Gastroesophageal sphincter (tissue), 3 donors: ENCODE measurements around the gene RBM7.

ENCODE experiments used
- CTCF ChIP-seq, 4 experiments: fragments of 200-600 bp in 2 of 4; fragments of 450-650 bp in 2 of 4; sonication (generic) in 1 of 4; IDR thresholded peaks; one replicate each; pipeline ENCODE4 v1.5.1; 2017 to 2019; ENCODE audit warnings: antibody characterized with exemption in 4 of 4, mild to moderate bottlenecking in 2 of 4, moderate library complexity in 2 of 4
- EP300 ChIP-seq: sonication (generic); formaldehyde crosslinking; IDR thresholded peaks from one replicate; pipeline ENCODE4 v1.6.1; 2017; ENCODE audit warnings: antibody characterized with exemption, mild to moderate bottlenecking
- POLR2A ChIP-seq, 2 donors: fragments of 450-650 bp; IDR thresholded peaks; one replicate each; pipeline ENCODE4 v1.6.1; 2017; ENCODE audit warnings: antibody characterized with exemption in 2 of 2, mild to moderate bottlenecking in 2 of 2, moderate library complexity in 1 of 2
- POLR2AphosphoS5 ChIP-seq: sonication (generic); formaldehyde crosslinking; IDR thresholded peaks from one replicate; pipeline ENCODE4 v1.6.1; 2017; ENCODE audit warnings: antibody characterized with exemption

GRCh38 chr11:114438303-114438702, 37.8 kb downstream of the RBM7 start:
- TF ChIP-seq CTCF (IDR thresholded peaks at IDR 0.05), result no peak
- no peak for TF ChIP-seq POLR2A (IDR thresholded peaks at IDR 0.05)
- TF ChIP-seq EP300, result no peak
- TF ChIP-seq POLR2AphosphoS5, result no peak
